Measurements from ENCODE around the gene GABRB1.

- TF ChIP-seq CTCF (IDR thresholded peaks at IDR 0.05; ENCODE audit: low read length) (no peak), EZH2 (optimal IDR thresholded peaks at IDR 0.05; ENCODE audit: low read depth, low read length) (no peak), EZH2phosphoT487 (IDR thresholded peaks at IDR 0.05; ENCODE audit: low read length) (no peak)
Measured at GRCh38 chr4:47217884-47218283, 186.5 kb downstream of the GABRB1 start.
